NB4 (cell line): ENCODE data around the gene FSTL5.

Source experiments
- DNase-seq: peaks from one replicate; pipeline ENCODE4 v3.0.0; 2010; ENCODE audit warnings: low read depth
- H3K4me3 ChIP-seq: one replicate; pipeline ENCODE4 v1.5.1; 2011; ENCODE audit warnings: mild to moderate bottlenecking, low read depth, low read length, moderate library complexity
- MYC ChIP-seq: IDR thresholded peaks from 2 replicates; pipeline ENCODE4 v1.6.1; 2011; ENCODE audit warnings: low read depth, low read length
- POLR2A ChIP-seq: IDR thresholded peaks from 2 replicates; pipeline ENCODE4 v1.6.1; 2011; ENCODE audit warnings: mild to moderate bottlenecking; ENCODE audit not compliant: insufficient read length; ENCODE audit errors: extremely low read depth
- TF ChIP-seq, protein P1 (sequence below): IDR thresholded peaks from one replicate; pipeline ENCODE4 v1.5.1; 2012; ENCODE audit warnings: low read depth, low read length
- TF ChIP-seq, protein P2 (sequence below): IDR thresholded peaks from 2 replicates; pipeline ENCODE4 v1.6.1; 2011; ENCODE audit warnings: low read depth, low read length

The FSTL5 gene

DNA sequence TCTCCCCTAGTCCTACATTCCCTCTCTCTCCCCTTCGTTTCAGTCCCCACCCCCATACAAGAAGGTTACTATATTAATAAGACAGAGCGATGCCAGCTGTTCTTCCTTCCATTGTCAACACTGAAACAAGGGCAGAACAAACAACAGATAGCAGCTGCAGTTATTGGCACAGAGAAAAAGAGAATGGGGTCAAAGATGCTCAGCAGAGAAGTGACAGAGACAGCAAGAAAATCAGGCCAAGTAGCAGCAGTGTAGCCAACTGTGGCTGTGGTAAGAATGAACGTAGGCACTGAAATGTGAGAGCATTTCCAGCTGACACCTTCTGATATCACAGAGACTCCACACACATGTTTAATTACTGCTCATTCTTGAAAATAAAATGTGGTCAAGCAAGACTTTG, 641.8 kb downstream of the FSTL5 start:
- H3K4me3 ChIP-seq, result no peak overlapping the region
- TF ChIP-seq MYC (no peak), POLR2A (no peak)
- TF ChIP-seq, protein P1, sequence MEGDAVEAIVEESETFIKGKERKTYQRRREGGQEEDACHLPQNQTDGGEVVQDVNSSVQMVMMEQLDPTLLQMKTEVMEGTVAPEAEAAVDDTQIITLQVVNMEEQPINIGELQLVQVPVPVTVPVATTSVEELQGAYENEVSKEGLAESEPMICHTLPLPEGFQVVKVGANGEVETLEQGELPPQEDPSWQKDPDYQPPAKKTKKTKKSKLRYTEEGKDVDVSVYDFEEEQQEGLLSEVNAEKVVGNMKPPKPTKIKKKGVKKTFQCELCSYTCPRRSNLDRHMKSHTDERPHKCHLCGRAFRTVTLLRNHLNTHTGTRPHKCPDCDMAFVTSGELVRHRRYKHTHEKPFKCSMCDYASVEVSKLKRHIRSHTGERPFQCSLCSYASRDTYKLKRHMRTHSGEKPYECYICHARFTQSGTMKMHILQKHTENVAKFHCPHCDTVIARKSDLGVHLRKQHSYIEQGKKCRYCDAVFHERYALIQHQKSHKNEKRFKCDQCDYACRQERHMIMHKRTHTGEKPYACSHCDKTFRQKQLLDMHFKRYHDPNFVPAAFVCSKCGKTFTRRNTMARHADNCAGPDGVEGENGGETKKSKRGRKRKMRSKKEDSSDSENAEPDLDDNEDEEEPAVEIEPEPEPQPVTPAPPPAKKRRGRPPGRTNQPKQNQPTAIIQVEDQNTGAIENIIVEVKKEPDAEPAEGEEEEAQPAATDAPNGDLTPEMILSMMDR, result no peak
- TF ChIP-seq, protein P2, sequence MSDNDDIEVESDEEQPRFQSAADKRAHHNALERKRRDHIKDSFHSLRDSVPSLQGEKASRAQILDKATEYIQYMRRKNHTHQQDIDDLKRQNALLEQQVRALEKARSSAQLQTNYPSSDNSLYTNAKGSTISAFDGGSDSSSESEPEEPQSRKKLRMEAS, result no peak
- DNase-seq, result no peak

- no peak for DNase-seq
- no peak overlapping the region for H3K4me3 ChIP-seq
- TF ChIP-seq, protein P1, result no peak
- no peak for TF ChIP-seq MYC
- TF ChIP-seq, protein P2, result no peak
- no peak for TF ChIP-seq POLR2A
These were observed 644.2 kb downstream of the FSTL5 start for GRCh38 chr4:161519611-161520010.

GRCh38 chr4:161517941-161518340, 645.9 kb downstream of the FSTL5 start:
- no peak overlapping the region for H3K4me3 ChIP-seq
- TF ChIP-seq POLR2A (no peak), MYC (no peak)
- TF ChIP-seq, protein P2, result no peak
- TF ChIP-seq, protein P1, result no peak
- no peak for DNase-seq

DNA sequence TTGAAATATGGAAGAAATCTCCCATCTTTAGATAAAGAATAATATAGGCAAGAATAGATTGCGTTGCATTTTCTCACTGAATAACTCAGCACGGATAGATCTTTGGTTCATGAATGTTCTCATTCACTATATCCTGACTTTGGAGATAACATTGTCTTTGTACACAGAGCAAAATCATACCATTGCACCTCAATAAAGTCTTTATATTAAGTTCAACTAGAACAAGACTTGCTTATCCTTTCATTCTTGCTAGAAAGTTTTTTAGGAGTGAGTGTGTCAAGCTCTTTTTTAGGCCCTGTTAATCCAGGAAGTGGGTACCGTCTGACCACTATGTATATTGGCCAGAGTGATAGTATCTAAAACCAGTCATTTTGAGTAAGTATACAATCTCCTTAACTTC, 658.7 kb downstream of the FSTL5 start:
- H3K4me3 ChIP-seq, result no peak overlapping the region
- TF ChIP-seq, protein P2, result no peak
- TF ChIP-seq, protein P1, result no peak
- DNase-seq, result no peak

GRCh38 chr4:161498155-161498554, 665.6 kb downstream of the FSTL5 start:
- no peak overlapping the region for H3K4me3 ChIP-seq
- TF ChIP-seq POLR2A (no peak), MYC (no peak)
- TF ChIP-seq, protein P2, result no peak
- TF ChIP-seq, protein P1, result no peak
- DNase-seq, result no peak

- H3K4me3 ChIP-seq, result no peak overlapping the region
- TF ChIP-seq MYC (no peak), POLR2A (no peak)
- TF ChIP-seq, protein P2, result no peak
- DNase-seq, result peak; percentile 43
These were observed 677.3 kb downstream of the FSTL5 start for GRCh38 chr4:161486461-161486860.
